ENCODE measurements around the gene LPAR4. TPM values are rescaled to one million over a fixed set of nuclear protein-coding genes. Genes with fewer than 3 reads are reported as not detected.
"Not testable (repeated sequence)": the region's sequence is repeated elsewhere in the genome, so short reads cannot be mapped to it uniquely, and the experiment has no call there.

Gene LPAR4
- total RNA-seq, 1 experiment from 2014 or later = not detected

- POLR2A ChIA-PET = no interaction called here
- no peaks in the 10 kb centered on the region for H4K20me1 ChIP-seq (ENCODE audit: insufficient read depth)
- no peaks in the 10 kb centered on the region for H3K36me3 ChIP-seq (ENCODE audit: control insufficient read depth in 1 of 2, insufficient read depth in 2 of 2, low read length in 2 of 2)
- H3K4me1 ChIP-seq (ENCODE audit: control insufficient read depth in 1 of 2, insufficient read depth in 2 of 2, low read length in 2 of 2) = no peaks in the 10 kb centered on the region
- DNase-seq (ENCODE audit: low read depth, low spot score) (no peak), ATAC-seq (no peak)
- no peak overlapping the region for H3K4me3 ChIP-seq (replicated peaks in 1 of 2; ENCODE audit: low read depth in 1 of 2, low read length in 2 of 2)
- no peak overlapping the region for H2AFZ ChIP-seq (ENCODE audit: low read depth, low read length, poor library complexity, severe bottlenecking)
- H3K27ac ChIP-seq (ENCODE audit: low read depth, low read length) = no peak overlapping the region
- H3K79me2 ChIP-seq (ENCODE audit: insufficient read depth, low read length) = no peaks in the 10 kb centered on the region
- no peak overlapping the region for H3K4me2 ChIP-seq (ENCODE audit: low read length)
- BruUV-seq (replicated peaks) = no TSS peak
- H3K27me3 ChIP-seq (ENCODE audit: insufficient read depth, low read length) = no peaks in the 10 kb centered on the region
- CTCF ChIA-PET = no interaction called here
- intact Hi-C loops (cut with micrococcal nuclease) = no loop called here
- no peak for TF ChIP-seq ZFX (IDR thresholded peaks at IDR 0.05)
- TF ChIP-seq SIN3A (IDR thresholded peaks at IDR 0.05; ENCODE audit: low read depth) = no peak
- TF ChIP-seq CBX3 (IDR thresholded peaks at IDR 0.05; ENCODE audit: low read depth) = no peak
- TF ChIP-seq MAX (IDR thresholded peaks at IDR 0.05) = no peak
- TF ChIP-seq YY1 (IDR thresholded peaks at IDR 0.05; ENCODE audit: extremely low read depth, insufficient replicate concordance, low read depth, low read length) = no peak
- no peak for TF ChIP-seq CTCF (IDR thresholded peaks at IDR 0.05 in 2 of 3, conservative IDR thresholded peaks at IDR 0.05 in 1 of 3; ENCODE audit: borderline replicate concordance in 1 of 3, insufficient read depth in 1 of 3, low read depth in 2 of 3, low read length in 2 of 3)
- no peak for TF ChIP-seq JUND (IDR thresholded peaks at IDR 0.05)
- TF ChIP-seq ZNF274 (IDR thresholded peaks at IDR 0.05; ENCODE audit: low read depth, low read length) = no peak
- TF ChIP-seq EGR1 (IDR thresholded peaks at IDR 0.05; ENCODE audit: low read depth) = no peak
- no peak for TF ChIP-seq FOSL1 (IDR thresholded peaks at IDR 0.05; ENCODE audit: low read depth)
- no peak for TF ChIP-seq ELF1 (IDR thresholded peaks at IDR 0.05; ENCODE audit: borderline replicate concordance, low read depth)
- TF ChIP-seq CEBPB (IDR thresholded peaks at IDR 0.05; ENCODE audit: low read depth) = no peak
- no peak for TF ChIP-seq SRF (IDR thresholded peaks at IDR 0.05; ENCODE audit: low read depth)
- TF ChIP-seq EZH2phosphoT487 (IDR thresholded peaks at IDR 0.05; ENCODE audit: borderline replicate concordance) = no peak
- TF ChIP-seq EZH2 (IDR thresholded peaks at IDR 0.05) = no peak
- no peak for TF ChIP-seq REST (IDR thresholded peaks at IDR 0.05; ENCODE audit: low read depth)
- TF ChIP-seq SP1 (IDR thresholded peaks at IDR 0.05; ENCODE audit: low read depth) = no peak
- TF ChIP-seq POLR2A (IDR thresholded peaks at IDR 0.05; ENCODE audit: borderline replicate concordance, extremely low read depth, insufficient read depth, insufficient read length) = no peak
- TF ChIP-seq TCF7L2 (IDR thresholded peaks at IDR 0.05; ENCODE audit: borderline replicate concordance, extremely low read depth, insufficient read depth, insufficient read length) = no peak
- no peak for TF ChIP-seq ATF3 (IDR thresholded peaks at IDR 0.05)
- H3K9me2 ChIP-seq (ENCODE audit: insufficient read depth) = no peaks in the 10 kb centered on the region
- H3K9ac ChIP-seq (ENCODE audit: low read length) = no peak overlapping the region
- RAD21 ChIA-PET (ENCODE audit: low non-redundant PET in 1 of 2, low total read pairs in 2 of 2, uncharacterized antibody in 2 of 2, unreplicated experiment in 2 of 2) = no interaction called here
- no peaks in the 10 kb centered on the region for H3K9me3 ChIP-seq (ENCODE audit: control insufficient read depth in 1 of 2, insufficient read depth in 1 of 2, low read depth in 1 of 2, low read length in 2 of 2)
Measured at GRCh38 chrX:78801522-78801921, 54.0 kb downstream of the LPAR4 start.

GRCh38 chrX:78802526-78802925 is 55.0 kb downstream of the LPAR4 start:
- POLR2A ChIA-PET; BruUV-seq (replicated peaks); H3K36me3 ChIP-seq (ENCODE audit: control insufficient read depth in 1 of 2, insufficient read depth in 2 of 2, low read length in 2 of 2): not testable (repeated sequence)

More at GRCh38 chrX:78802526-78802925, 55.0 kb downstream of the LPAR4 start:
- H3K27ac ChIP-seq (ENCODE audit: low read depth, low read length); CTCF ChIA-PET; H3K79me2 ChIP-seq (ENCODE audit: insufficient read depth, low read length); ATAC-seq; H4K20me1 ChIP-seq (ENCODE audit: insufficient read depth); H2AFZ ChIP-seq (ENCODE audit: low read depth, low read length, poor library complexity, severe bottlenecking); H3K27me3 ChIP-seq (ENCODE audit: insufficient read depth, low read length); H3K4me2 ChIP-seq (ENCODE audit: low read length); intact Hi-C loops (cut with micrococcal nuclease); H3K4me1 ChIP-seq (ENCODE audit: control insufficient read depth in 1 of 2, insufficient read depth in 2 of 2, low read length in 2 of 2); H3K4me3 ChIP-seq (replicated peaks in 1 of 2; ENCODE audit: low read depth in 1 of 2, low read length in 2 of 2); DNase-seq (ENCODE audit: low read depth, low spot score); H3K9me2 ChIP-seq (ENCODE audit: insufficient read depth); RAD21 ChIA-PET (ENCODE audit: low non-redundant PET in 1 of 2, low total read pairs in 2 of 2, uncharacterized antibody in 2 of 2, unreplicated experiment in 2 of 2); H3K9me3 ChIP-seq (ENCODE audit: control insufficient read depth in 1 of 2, insufficient read depth in 1 of 2, low read depth in 1 of 2, low read length in 2 of 2); H3K9ac ChIP-seq (ENCODE audit: low read length): not testable (repeated sequence)
